ENCODE results near the gene CGRRF1. TPM values are rescaled to one million over a fixed set of nuclear protein-coding genes. Genes with fewer than 3 reads are reported as not detected.
A peak's percentile ranks its signal among the peaks of the same experiment; 100 is the strongest.

Gene CGRRF1
- total and polyA plus RNA-seq, 2 of the 13 experiments (the other 11 are each of a cell fraction or from before 2014, with no cell fraction given) = 16.8 to 18.2 TPM

DNA sequence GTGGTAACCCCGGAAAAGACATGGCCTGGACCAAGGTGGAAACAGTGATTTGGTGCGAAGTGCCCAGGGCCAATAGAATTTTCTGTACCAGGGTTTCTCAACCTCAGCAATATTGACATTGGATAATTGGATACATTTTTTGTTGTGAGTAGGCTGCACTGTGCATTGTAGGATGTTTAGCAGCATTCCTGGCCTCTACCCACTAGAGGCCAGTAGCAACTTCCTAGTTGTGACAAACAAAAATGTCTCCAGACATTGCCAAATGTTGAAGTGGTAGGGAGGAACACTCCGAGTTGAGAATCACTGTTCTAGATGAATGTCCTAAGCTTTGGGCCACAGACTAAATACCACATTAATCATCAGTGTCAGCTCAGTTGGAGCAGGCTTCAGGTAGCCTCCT is 6.2 kb upstream of the CGRRF1 start (continued):
- TF ChIP-seq, protein P1, sequence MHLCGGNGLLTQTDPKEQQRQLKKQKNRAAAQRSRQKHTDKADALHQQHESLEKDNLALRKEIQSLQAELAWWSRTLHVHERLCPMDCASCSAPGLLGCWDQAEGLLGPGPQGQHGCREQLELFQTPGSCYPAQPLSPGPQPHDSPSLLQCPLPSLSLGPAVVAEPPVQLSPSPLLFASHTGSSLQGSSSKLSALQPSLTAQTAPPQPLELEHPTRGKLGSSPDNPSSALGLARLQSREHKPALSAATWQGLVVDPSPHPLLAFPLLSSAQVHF (CRISPR knock-in tag; IDR thresholded peaks at IDR 0.05) = no peak
- no peak for TF ChIP-seq ZNF230 (CRISPR knock-in tag; IDR thresholded peaks at IDR 0.05)
- TF ChIP-seq ZNF589 (CRISPR knock-in tag; conservative IDR thresholded peaks at IDR 0.05) = no peak
- no peak for TF ChIP-seq KMT2B (CRISPR knock-in tag; IDR thresholded peaks at IDR 0.05)
- TF ChIP-seq RBM39 (IDR thresholded peaks at IDR 0.05; ENCODE audit: low read depth, low read length, poor library complexity, severe bottlenecking) = no peak
- TF ChIP-seq, protein P2, sequence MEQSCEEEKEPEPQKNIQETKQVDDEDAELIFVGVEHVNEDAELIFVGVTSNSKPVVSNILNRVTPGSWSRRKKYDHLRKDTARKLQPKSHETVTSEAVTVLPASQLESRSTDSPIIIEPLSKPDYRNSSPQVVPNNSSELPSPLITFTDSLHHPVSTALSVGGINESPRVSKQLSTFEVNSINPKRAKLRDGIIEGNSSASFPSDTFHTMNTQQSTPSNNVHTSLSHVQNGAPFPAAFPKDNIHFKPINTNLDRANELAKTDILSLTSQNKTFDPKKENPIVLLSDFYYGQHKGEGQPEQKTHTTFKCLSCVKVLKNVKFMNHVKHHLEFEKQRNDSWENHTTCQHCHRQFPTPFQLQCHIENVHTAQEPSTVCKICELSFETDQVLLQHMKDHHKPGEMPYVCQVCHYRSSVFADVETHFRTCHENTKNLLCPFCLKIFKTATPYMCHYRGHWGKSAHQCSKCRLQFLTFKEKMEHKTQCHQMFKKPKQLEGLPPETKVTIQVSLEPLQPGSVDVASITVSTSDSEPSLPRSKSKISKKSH (CRISPR knock-in tag; IDR thresholded peaks at IDR 0.05; ENCODE audit: borderline replicate concordance) = no peak
- TF ChIP-seq ZNF562 (CRISPR knock-in tag; IDR thresholded peaks at IDR 0.05; ENCODE audit: borderline replicate concordance) = no peak
- TF ChIP-seq NR2F1 (CRISPR knock-in tag; IDR thresholded peaks at IDR 0.05) = no peak
- TF ChIP-seq, protein P3, sequence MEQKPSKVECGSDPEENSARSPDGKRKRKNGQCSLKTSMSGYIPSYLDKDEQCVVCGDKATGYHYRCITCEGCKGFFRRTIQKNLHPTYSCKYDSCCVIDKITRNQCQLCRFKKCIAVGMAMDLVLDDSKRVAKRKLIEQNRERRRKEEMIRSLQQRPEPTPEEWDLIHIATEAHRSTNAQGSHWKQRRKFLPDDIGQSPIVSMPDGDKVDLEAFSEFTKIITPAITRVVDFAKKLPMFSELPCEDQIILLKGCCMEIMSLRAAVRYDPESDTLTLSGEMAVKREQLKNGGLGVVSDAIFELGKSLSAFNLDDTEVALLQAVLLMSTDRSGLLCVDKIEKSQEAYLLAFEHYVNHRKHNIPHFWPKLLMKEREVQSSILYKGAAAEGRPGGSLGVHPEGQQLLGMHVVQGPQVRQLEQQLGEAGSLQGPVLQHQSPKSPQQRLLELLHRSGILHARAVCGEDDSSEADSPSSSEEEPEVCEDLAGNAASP (CRISPR knock-in tag; IDR thresholded peaks at IDR 0.05; ENCODE audit: borderline replicate concordance) = no peak
- no peak for TF ChIP-seq SP4 (CRISPR knock-in tag; IDR thresholded peaks at IDR 0.05)
- no peak for TF ChIP-seq ZEB1 (IDR thresholded peaks at IDR 0.05; ENCODE audit: insufficient replicate concordance, low read depth)
- no peak for TF ChIP-seq EEA1 (CRISPR knock-in tag; IDR thresholded peaks at IDR 0.05; ENCODE audit: borderline replicate concordance)
- TF ChIP-seq, protein P4, sequence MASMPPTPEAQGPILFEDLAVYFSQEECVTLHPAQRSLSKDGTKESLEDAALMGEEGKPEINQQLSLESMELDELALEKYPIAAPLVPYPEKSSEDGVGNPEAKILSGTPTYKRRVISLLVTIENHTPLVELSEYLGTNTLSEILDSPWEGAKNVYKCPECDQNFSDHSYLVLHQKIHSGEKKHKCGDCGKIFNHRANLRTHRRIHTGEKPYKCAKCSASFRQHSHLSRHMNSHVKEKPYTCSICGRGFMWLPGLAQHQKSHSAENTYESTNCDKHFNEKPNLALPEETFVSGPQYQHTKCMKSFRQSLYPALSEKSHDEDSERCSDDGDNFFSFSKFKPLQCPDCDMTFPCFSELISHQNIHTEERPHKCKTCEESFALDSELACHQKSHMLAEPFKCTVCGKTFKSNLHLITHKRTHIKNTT (CRISPR knock-in tag; IDR thresholded peaks at IDR 0.05) = no peak
- TF ChIP-seq, protein P5, sequence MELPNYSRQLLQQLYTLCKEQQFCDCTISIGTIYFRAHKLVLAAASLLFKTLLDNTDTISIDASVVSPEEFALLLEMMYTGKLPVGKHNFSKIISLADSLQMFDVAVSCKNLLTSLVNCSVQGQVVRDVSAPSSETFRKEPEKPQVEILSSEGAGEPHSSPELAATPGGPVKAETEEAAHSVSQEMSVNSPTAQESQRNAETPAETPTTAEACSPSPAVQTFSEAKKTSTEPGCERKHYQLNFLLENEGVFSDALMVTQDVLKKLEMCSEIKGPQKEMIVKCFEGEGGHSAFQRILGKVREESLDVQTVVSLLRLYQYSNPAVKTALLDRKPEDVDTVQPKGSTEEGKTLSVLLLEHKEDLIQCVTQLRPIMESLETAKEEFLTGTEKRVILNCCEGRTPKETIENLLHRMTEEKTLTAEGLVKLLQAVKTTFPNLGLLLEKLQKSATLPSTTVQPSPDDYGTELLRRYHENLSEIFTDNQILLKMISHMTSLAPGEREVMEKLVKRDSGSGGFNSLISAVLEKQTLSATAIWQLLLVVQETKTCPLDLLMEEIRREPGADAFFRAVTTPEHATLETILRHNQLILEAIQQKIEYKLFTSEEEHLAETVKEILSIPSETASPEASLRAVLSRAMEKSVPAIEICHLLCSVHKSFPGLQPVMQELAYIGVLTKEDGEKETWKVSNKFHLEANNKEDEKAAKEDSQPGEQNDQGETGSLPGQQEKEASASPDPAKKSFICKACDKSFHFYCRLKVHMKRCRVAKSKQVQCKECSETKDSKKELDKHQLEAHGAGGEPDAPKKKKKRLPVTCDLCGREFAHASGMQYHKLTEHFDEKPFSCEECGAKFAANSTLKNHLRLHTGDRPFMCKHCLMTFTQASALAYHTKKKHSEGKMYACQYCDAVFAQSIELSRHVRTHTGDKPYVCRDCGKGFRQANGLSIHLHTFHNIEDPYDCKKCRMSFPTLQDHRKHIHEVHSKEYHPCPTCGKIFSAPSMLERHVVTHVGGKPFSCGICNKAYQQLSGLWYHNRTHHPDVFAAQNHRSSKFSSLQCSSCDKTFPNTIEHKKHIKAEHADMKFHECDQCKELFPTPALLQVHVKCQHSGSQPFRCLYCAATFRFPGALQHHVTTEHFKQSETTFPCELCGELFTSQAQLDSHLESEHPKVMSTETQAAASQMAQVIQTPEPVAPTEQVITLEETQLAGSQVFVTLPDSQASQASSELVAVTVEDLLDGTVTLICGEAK (IDR thresholded peaks at IDR 0.05) = no peak
- TF ChIP-seq, protein P5 (CRISPR knock-in tag; IDR thresholded peaks at IDR 0.05) = no peak
- TF ChIP-seq FOXA1 (IDR thresholded peaks at IDR 0.05) = no peak
- peak; percentile 50; the same call in 1 of the 2 replicates for TF ChIP-seq FOXA1 (CRISPR knock-in tag; IDR thresholded peaks at IDR 0.05)

Measured in HepG2 (cell line).